Measurements from ENCODE around the gene KRT1.

DNA sequence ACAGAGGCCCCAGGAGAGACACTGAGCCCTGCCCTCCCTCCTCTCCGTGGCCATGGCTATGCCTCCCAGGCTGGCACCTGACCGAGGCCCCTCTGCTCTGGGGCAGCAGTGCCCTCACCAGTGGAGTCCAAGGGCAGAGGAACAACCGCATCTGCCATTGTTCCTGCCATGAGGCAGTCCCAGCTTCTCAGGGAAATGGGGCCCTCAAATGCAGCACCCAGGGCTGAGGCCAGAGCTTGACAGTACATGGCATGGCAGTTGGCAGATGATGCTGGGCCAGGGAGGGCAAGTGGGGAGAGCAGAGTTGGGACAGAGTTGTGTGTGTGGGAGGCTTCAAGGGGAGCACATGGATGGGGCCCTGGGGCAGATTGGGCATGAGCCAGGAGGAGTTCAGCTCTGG lies 44.2 kb upstream of the KRT1 start:
- no peak for TF ChIP-seq POLR2A (IDR thresholded peaks at IDR 0.05; ENCODE audit: low read length)
- TF ChIP-seq GATA1 (IDR thresholded peaks at IDR 0.05; ENCODE audit: low read depth, low read length): no peak

Data from erythroblast (primary cell).